Stimulated activated CD8-positive, alpha-beta memory T cell treated with anti-CD3 and anti-CD28 coated beads, Interleukin-4, amount 100 ng/mL, for 24 hours (primary cell): ENCODE results near the gene RAB4B.
A peak's percentile ranks its signal among the peaks of the same experiment; 100 is the strongest.
"Not testable (repeated sequence)": the region's sequence is repeated elsewhere in the genome, so short reads cannot be mapped to it uniquely, and the experiment has no call there.

Source experiments
- DNase-seq: peaks from one replicate; pipeline ENCODE4 v3.0.0-alpha.2; 2020; ENCODE audit warnings: low read depth

RAB4B gene

GRCh38 chr19:40780582-40780981, 2.5 kb downstream of the RAB4B start:
- DNase-seq, result no peak

GRCh38 chr19:40781140-40781539, 3.1 kb downstream of the RAB4B start:
- DNase-seq, result no peak

GRCh38 chr19:40783711-40784110, 5.7 kb downstream of the RAB4B start:
- DNase-seq, result no peak

GRCh38 chr19:40784146-40784545, 6.1 kb downstream of the RAB4B start:
- DNase-seq, result not testable (repeated sequence)

GRCh38 chr19:40785526-40785925, 7.5 kb downstream of the RAB4B start:
- no peak for DNase-seq

- DNase-seq, result no peak
Observed at GRCh38 chr19:40786060-40787037, 8.3 kb downstream of the RAB4B start.

GRCh38 chr19:40791349-40791748, 13.3 kb downstream of the RAB4B start:
- DNase-seq, result no peak

GRCh38 chr19:40791996-40792395, 13.9 kb downstream of the RAB4B start:
- no peak for DNase-seq

GRCh38 chr19:40797166-40797962, 19.3 kb downstream of the RAB4B start:
- DNase-seq, result no peak

- DNase-seq, result no peak
Observed at GRCh38 chr19:40797963-40798682, 20.1 kb downstream of the RAB4B start.

- peak; percentile 100 for DNase-seq
Observed at GRCh38 chr19:40798683-40799557, 20.9 kb downstream of the RAB4B start, which contains the start of gene EGLN2. EGLN2 (plus strand) TSS chr19:40799191; CDS start chr19:40800573, 1,382 bp downstream.

GRCh38 chr19:40799558-40800338, 21.7 kb downstream of the RAB4B start:
- no peak for DNase-seq

GRCh38 chr19:40800339-40800996, 22.4 kb downstream of the RAB4B start:
- no peak for DNase-seq

GRCh38 chr19:40800997-40801377, 22.9 kb downstream of the RAB4B start:
- no peak for DNase-seq

GRCh38 chr19:40801426-40802299, 23.6 kb downstream of the RAB4B start:
- no peak for DNase-seq

- no peak for DNase-seq
Observed at GRCh38 chr19:40802300-40803169, 24.5 kb downstream of the RAB4B start.

- DNase-seq, result no peak
Observed at GRCh38 chr19:40803170-40803856, 25.3 kb downstream of the RAB4B start.
